MM.1S (cell line): Measurements from ENCODE around the gene CGA.
A peak's percentile ranks its signal among the peaks of the same experiment; 100 is the strongest.

ENCODE experiments used
- DNase-seq: peaks from one replicate; pipeline ENCODE4 v3.0.0-alpha.2; 2015
- H2AFZ ChIP-seq: fragments of 300-600 bp; sonication (generic); 2 replicates; pipeline ENCODE4 v1.6.0; 2016; ENCODE audit warnings: antibody characterized with exemption, low read length
- H3F3A ChIP-seq: fragments of 300-600 bp; sonication (generic); 2 replicates; pipeline ENCODE4 v1.6.1; 2016; ENCODE audit warnings: mild to moderate bottlenecking, antibody characterized with exemption, low read length, moderate library complexity, mixed read lengths; ENCODE audit not compliant: insufficient read depth
- H3K27ac ChIP-seq: fragments of 300-600 bp; sonication (generic); 2 replicates; pipeline ENCODE4 v1.5.1; 2016; ENCODE audit warnings: mild to moderate bottlenecking, low read length
- H3K27me3 ChIP-seq: fragments of 300-600 bp; sonication (generic); replicated peaks from 2 replicates; pipeline ENCODE4 v1.6.0; 2016; ENCODE audit warnings: low read length; ENCODE audit not compliant: insufficient read depth
- H3K36me3 ChIP-seq: fragments of 300-600 bp; sonication (generic); replicated peaks from 2 replicates; pipeline ENCODE4 v1.6.1; 2016; ENCODE audit warnings: mild to moderate bottlenecking, low read length, mixed read lengths; ENCODE audit not compliant: insufficient read depth
- H3K4me1 ChIP-seq: fragments of 300-600 bp; sonication (generic); 2 replicates; pipeline ENCODE4 v1.6.1; 2016; ENCODE audit warnings: low read length, mixed read lengths
- H3K4me2 ChIP-seq: fragments of 300-600 bp; sonication (generic); 2 replicates; pipeline ENCODE4 v1.6.0; 2016; ENCODE audit warnings: low read depth, low read length
- H3K4me3 ChIP-seq: fragments of 300-600 bp; sonication (generic); 2 replicates; pipeline ENCODE4 v1.5.1; 2016; ENCODE audit warnings: low read length, mixed read lengths
- H3K79me2 ChIP-seq: fragments of 300-600 bp; sonication (generic); 2 replicates; pipeline ENCODE4 v1.6.1; 2016; ENCODE audit warnings: mixed run types, low read length, mixed read lengths
- H3K9ac ChIP-seq: fragments of 300-600 bp; sonication (generic); 2 replicates; pipeline ENCODE4 v1.6.1; 2016; ENCODE audit warnings: low read length, mixed read lengths
- H3K9me2 ChIP-seq: fragments of 300-600 bp; sonication (generic); replicated peaks from 2 replicates; pipeline ENCODE4 v1.6.1; 2016; ENCODE audit warnings: mild to moderate bottlenecking, low read length, mixed read lengths; ENCODE audit not compliant: insufficient read depth
- H3K9me3 ChIP-seq: fragments of 300-600 bp; sonication (generic); replicated peaks from 2 replicates; pipeline ENCODE4 v1.6.1; 2016; ENCODE audit warnings: mild to moderate bottlenecking, low read length, mixed read lengths; ENCODE audit not compliant: insufficient read depth
- H4K20me1 ChIP-seq: fragments of 300-600 bp; sonication (generic); 2 replicates; pipeline ENCODE4 v1.6.1; 2016; ENCODE audit warnings: mild to moderate bottlenecking, low read length, moderate library complexity, mixed read lengths; ENCODE audit not compliant: insufficient read depth
- CTCF ChIP-seq: fragments of 300-600 bp; sonication (generic); IDR thresholded peaks from 2 replicates; pipeline ENCODE4 v1.5.1; 2016; ENCODE audit warnings: antibody characterized with exemption, low read length, mixed read lengths
- EZH2 ChIP-seq: fragments of 300-600 bp; sonication (generic); optimal IDR thresholded peaks from 2 replicates; pipeline ENCODE3; 2017; ENCODE audit warnings: low read depth, mild to moderate bottlenecking, antibody characterized with exemption, low read length, mixed read lengths
- EZH2phosphoT487 ChIP-seq: fragments of 300-600 bp; sonication (generic); IDR thresholded peaks from 2 replicates; pipeline ENCODE4 v1.6.1; 2018; ENCODE audit warnings: antibody characterized with exemption, low read length

Gene CGA

GRCh38 chr6:87089135-87089534 is 5.8 kb downstream of the CGA start:
- Histone ChIP-seq H3K9me3 (no peaks in the 10 kb centered on the region), H3K27ac (no peak overlapping the region), H4K20me1 (no peaks in the 10 kb centered on the region), H3K4me3 (no peak overlapping the region), H3K27me3 (no peaks in the 10 kb centered on the region), H3K79me2 (no peaks in the 10 kb centered on the region), H3K9me2 (no peaks in the 10 kb centered on the region), H3F3A (no peaks in the 10 kb centered on the region), H2AFZ (no peak overlapping the region), H3K4me2 (no peak overlapping the region), H3K9ac (no peak overlapping the region), H3K4me1 (no peaks in the 10 kb centered on the region), H3K36me3 (no peaks in the 10 kb centered on the region)
- DNase-seq: no peak
- TF ChIP-seq EZH2phosphoT487 (no peak), EZH2 (no peak), CTCF (no peak)

- Histone ChIP-seq H3K4me1 (no peaks in the 10 kb centered on the region), H2AFZ (no peak overlapping the region), H3K9me2 (no peaks in the 10 kb centered on the region), H3K9me3 (no peaks in the 10 kb centered on the region), H3K36me3 (no peaks in the 10 kb centered on the region), H3F3A (no peaks in the 10 kb centered on the region), H3K27me3 (no peaks in the 10 kb centered on the region), H4K20me1 (no peaks in the 10 kb centered on the region), H3K4me3 (no peak overlapping the region), H3K27ac (no peak overlapping the region), H3K4me2 (no peak overlapping the region), H3K79me2 (no peaks in the 10 kb centered on the region), H3K9ac (no peak overlapping the region)
- no peak for DNase-seq
- TF ChIP-seq CTCF (no peak), EZH2 (no peak), EZH2phosphoT487 (no peak)
Observed at GRCh38 chr6:87088076-87088475, 6.8 kb downstream of the CGA start.

GRCh38 chr6:87082160-87082721 is 12.7 kb downstream of the CGA start:
- no peaks in the 10 kb centered on the region for H3K79me2 ChIP-seq
- no peak overlapping the region for H3K4me3 ChIP-seq
- H3K9me2 ChIP-seq: no peaks in the 10 kb centered on the region
- H3K4me1 ChIP-seq: no peaks in the 10 kb centered on the region
- H2AFZ ChIP-seq: no peak overlapping the region
- no peak for DNase-seq
- no peaks in the 10 kb centered on the region for H3K9me3 ChIP-seq
- H3K9ac ChIP-seq: no peak overlapping the region
- no peaks in the 10 kb centered on the region for H3K36me3 ChIP-seq
- no peaks in the 10 kb centered on the region for H3K27me3 ChIP-seq
- H3F3A ChIP-seq: no peaks in the 10 kb centered on the region
- H4K20me1 ChIP-seq: no peaks in the 10 kb centered on the region
- no peak for TF ChIP-seq CTCF
- no peak for TF ChIP-seq EZH2
- TF ChIP-seq EZH2phosphoT487: no peak
- no peak overlapping the region for H3K27ac ChIP-seq
- peak overlapping the region; percentile 21; the same call in 1 of the 2 replicates for H3K4me2 ChIP-seq
